Measurements from ENCODE around the gene POLR2E. TPM values are rescaled to one million over a fixed set of nuclear protein-coding genes. Genes with fewer than 3 reads are reported as not detected.

POLR2E gene
- total RNA-seq, 1 donor, result 91.2 TPM

- H3K4me3 ChIP-seq (ENCODE audit: low read depth, low read length), result no peak overlapping the region
- DNase-seq (ENCODE audit: low read depth), result no peak
- no peak for TF ChIP-seq CTCF (IDR thresholded peaks at IDR 0.05; ENCODE audit: insufficient read depth, low read length)
Measured at GRCh38 chr19:1070931-1071791, 24.0 kb downstream of the POLR2E start.

DNA sequence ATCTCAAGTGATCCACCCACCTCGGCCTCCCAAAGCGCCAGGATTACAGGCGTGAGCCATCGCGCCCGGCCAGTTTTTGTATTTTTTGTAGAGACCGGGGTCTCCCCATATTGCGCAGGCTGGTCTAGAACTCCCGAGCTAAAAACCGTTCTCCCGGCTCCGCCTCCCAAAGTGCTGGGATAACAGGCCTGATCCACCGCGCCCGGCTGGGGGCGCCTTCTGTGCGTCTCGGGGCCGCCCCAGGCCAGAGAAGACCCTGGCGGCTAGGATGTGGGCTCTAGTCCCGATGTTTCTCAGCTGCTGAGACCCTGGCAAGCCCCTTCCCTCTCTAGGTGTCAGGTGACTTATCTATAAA lies 24.6 kb downstream of the POLR2E start:
- DNase-seq (ENCODE audit: low read depth), result no peak
- H3K4me3 ChIP-seq (ENCODE audit: low read depth, low read length), result no peak overlapping the region
- no peak for TF ChIP-seq CTCF (IDR thresholded peaks at IDR 0.05; ENCODE audit: insufficient read depth, low read length)

GRCh38 chr19:1069009-1069779 lies 26.0 kb downstream of the POLR2E start:
- H3K4me3 ChIP-seq (ENCODE audit: low read depth, low read length), result no peak overlapping the region
- TF ChIP-seq CTCF (IDR thresholded peaks at IDR 0.05; ENCODE audit: insufficient read depth, low read length), result no peak
- DNase-seq (ENCODE audit: low read depth), result no peak

GRCh38 chr19:1068009-1069001 lies 26.9 kb downstream of the POLR2E start:
- H3K4me3 ChIP-seq (ENCODE audit: low read depth, low read length), result no peak overlapping the region
- no peak for DNase-seq (ENCODE audit: low read depth)
- TF ChIP-seq CTCF (IDR thresholded peaks at IDR 0.05; ENCODE audit: insufficient read depth, low read length), result no peak

GRCh38 chr19:1067341-1067957 lies 27.7 kb downstream of the POLR2E start:
- H3K4me3 ChIP-seq (ENCODE audit: low read depth, low read length), result peak overlapping the region; percentile 22

More at GRCh38 chr19:1067341-1067957, 27.7 kb downstream of the POLR2E start:
- no peak for DNase-seq (ENCODE audit: low read depth)
- no peak for TF ChIP-seq CTCF (IDR thresholded peaks at IDR 0.05; ENCODE audit: insufficient read depth, low read length)
